Activated CD4-positive, alpha-beta T cell treated with anti-CD3 and anti-CD28 coated beads, Interleukin-2, amount 10 ng/mL, durations not matched to agents 7 days and 5 days (primary cell): ENCODE data around the gene HLCS. TPM values are rescaled to one million over a fixed set of nuclear protein-coding genes. Genes with fewer than 3 reads are reported as not detected.

Experiments
- CTCF ChIA-PET: fragments of 350-600 bp; sonication (Branson Sonifier 250); formaldehyde crosslinking; loops from one replicate; lab custom pipeline; 2021; ENCODE audit warnings: antibody characterized with exemption; lab: Charles Lee
- POLR2A ChIA-PET: fragments of 350-600 bp; sonication (Branson Sonifier 250); formaldehyde crosslinking; loops from one replicate; lab custom pipeline; 2021; ENCODE audit warnings: antibody characterized with exemption; lab: Charles Lee
- DNase-seq: peaks from one replicate; pipeline ENCODE4 v3.0.0-alpha.2; 2020
- H3K27ac Mint-ChIP-seq: one replicate; pipeline ENCODE4 v1.8.0; 2021; ENCODE audit warnings: mild to moderate bottlenecking, moderate library complexity, mixed read lengths
- H3K27me3 Mint-ChIP-seq: one replicate; pipeline ENCODE4 v1.8.0; 2021; ENCODE audit warnings: mixed read lengths
- H3K36me3 Mint-ChIP-seq: one replicate; pipeline ENCODE4 v1.8.0; 2021; ENCODE audit warnings: low read depth, mixed read lengths
- H3K4me1 Mint-ChIP-seq: one replicate; pipeline ENCODE4 v1.8.0; 2021; ENCODE audit warnings: mixed read lengths
- H3K4me3 Mint-ChIP-seq: one replicate; pipeline ENCODE4 v1.8.0; 2021; ENCODE audit warnings: mild to moderate bottlenecking, moderate library complexity, mixed read lengths
- H3K9me3 Mint-ChIP-seq: one replicate; pipeline ENCODE4 v1.8.0; 2021; ENCODE audit warnings: mixed read lengths
- total RNA-seq, 2 experiments: library from RNA; stranded (reverse); gene quantifications; one replicate each; pipeline ENCODE4 v1.2.3, GENCODE V29; 2021

The HLCS gene
- total RNA-seq, 2 experiments from 2014 or later = 15.8 to 15.9 TPM

GRCh38 chr21:36708286-36709029 lies 258.0 kb downstream of the HLCS start:
- no peak overlapping the region for H3K27ac Mint-ChIP-seq
- ChIA-PET CTCF (interaction anchor here (0.8 kb wide), 1 partner anchor 16 kb away, joined by 3 read pairs; no protein-coding TSS in a partner anchor), POLR2A (no interaction called here)
- no peaks in the 10 kb centered on the region for H3K9me3 Mint-ChIP-seq
- H3K4me1 Mint-ChIP-seq = peaks cover 19% of the 10 kb centered on the region
- H3K36me3 Mint-ChIP-seq = peaks cover 3% of the 10 kb centered on the region
- DNase-seq = no peak
- peaks cover 85% of the 10 kb centered on the region for H3K27me3 Mint-ChIP-seq
- no peak overlapping the region for H3K4me3 Mint-ChIP-seq

DNA sequence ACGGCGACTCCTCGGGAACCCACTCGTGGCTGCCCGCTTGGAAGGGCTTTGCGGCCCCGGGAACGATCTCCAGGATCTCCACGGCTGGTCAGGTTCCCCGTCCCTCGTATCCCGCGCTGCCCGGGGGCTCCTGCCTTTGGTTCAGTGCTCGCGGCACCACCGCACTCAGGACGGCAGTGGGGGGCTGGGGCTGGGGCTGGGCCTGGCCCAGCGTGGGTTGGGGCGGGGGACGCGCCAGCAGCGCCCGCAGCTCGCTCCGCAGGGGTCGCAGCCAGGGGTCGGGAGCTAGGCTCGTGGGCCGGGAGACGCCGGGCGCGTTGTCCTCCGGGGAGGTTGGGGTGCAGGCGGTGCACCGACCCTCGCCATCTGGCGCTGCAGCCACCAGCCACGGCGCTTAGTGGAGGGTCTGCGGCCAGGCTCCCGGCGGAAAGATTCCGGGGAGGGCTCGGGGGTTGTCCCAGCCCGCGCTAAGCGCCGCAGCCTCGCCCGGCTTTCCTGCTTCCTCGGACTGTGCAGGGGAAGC lies 258.6 kb downstream of the HLCS start:
- peaks cover 19% of the 10 kb centered on the region for H3K4me1 Mint-ChIP-seq
- DNase-seq = no peak
- peaks cover 85% of the 10 kb centered on the region for H3K27me3 Mint-ChIP-seq
- peaks cover 3% of the 10 kb centered on the region for H3K36me3 Mint-ChIP-seq
- H3K9me3 Mint-ChIP-seq = no peaks in the 10 kb centered on the region
- CTCF ChIA-PET = interaction anchor here (0.7 to 0.8 kb wide), 2 partner anchors 16 to 40 kb away, joined by 3 read pairs; no protein-coding TSS in a partner anchor
- H3K4me3 Mint-ChIP-seq = no peak overlapping the region
- no peak overlapping the region for H3K27ac Mint-ChIP-seq
- POLR2A ChIA-PET = no interaction called here

- Mint-ChIP-seq H3K4me3 (peak overlapping the region; percentile 25), H3K36me3 (peaks cover 3% of the 10 kb centered on the region), H3K4me1 (peaks cover 19% of the 10 kb centered on the region), H3K9me3 (no peaks in the 10 kb centered on the region), H3K27me3 (peaks cover 85% of the 10 kb centered on the region), H3K27ac (peak overlapping the region; percentile 31)
- ChIA-PET CTCF (interaction anchor here (0.7 kb wide), 1 partner anchor 40 kb away, joined by 3 read pairs; no protein-coding TSS in a partner anchor), POLR2A (no interaction called here)
- no peak for DNase-seq
These were observed 259.3 kb downstream of the HLCS start for GRCh38 chr21:36706951-36707762.

GRCh38 chr21:36706482-36706852 lies 260.0 kb downstream of the HLCS start:
- DNase-seq = no peak
- H3K4me1 Mint-ChIP-seq = peaks cover 23% of the 10 kb centered on the region
- no peak overlapping the region for H3K4me3 Mint-ChIP-seq
- peaks cover 3% of the 10 kb centered on the region for H3K36me3 Mint-ChIP-seq
- ChIA-PET POLR2A (no interaction called here), CTCF (interaction anchor here (0.7 kb wide), 1 partner anchor 15 kb away, joined by 3 read pairs; no protein-coding TSS in a partner anchor)
- no peak overlapping the region for H3K27ac Mint-ChIP-seq
- H3K27me3 Mint-ChIP-seq = peaks cover 87% of the 10 kb centered on the region
- no peaks in the 10 kb centered on the region for H3K9me3 Mint-ChIP-seq

- DNase-seq = no peak
- peaks cover 3% of the 10 kb centered on the region for H3K36me3 Mint-ChIP-seq
- POLR2A ChIA-PET = no interaction called here
- H3K27me3 Mint-ChIP-seq = peaks cover 85% of the 10 kb centered on the region
- no peak overlapping the region for H3K27ac Mint-ChIP-seq
- no peak overlapping the region for H3K4me3 Mint-ChIP-seq
- CTCF ChIA-PET = interaction anchor here (0.7 kb wide), 1 partner anchor 14 kb away, joined by 3 read pairs; no protein-coding TSS in a partner anchor
- peaks cover 24% of the 10 kb centered on the region for H3K4me1 Mint-ChIP-seq
- no peaks in the 10 kb centered on the region for H3K9me3 Mint-ChIP-seq
These were observed 260.6 kb downstream of the HLCS start for GRCh38 chr21:36705679-36706481.

DNA sequence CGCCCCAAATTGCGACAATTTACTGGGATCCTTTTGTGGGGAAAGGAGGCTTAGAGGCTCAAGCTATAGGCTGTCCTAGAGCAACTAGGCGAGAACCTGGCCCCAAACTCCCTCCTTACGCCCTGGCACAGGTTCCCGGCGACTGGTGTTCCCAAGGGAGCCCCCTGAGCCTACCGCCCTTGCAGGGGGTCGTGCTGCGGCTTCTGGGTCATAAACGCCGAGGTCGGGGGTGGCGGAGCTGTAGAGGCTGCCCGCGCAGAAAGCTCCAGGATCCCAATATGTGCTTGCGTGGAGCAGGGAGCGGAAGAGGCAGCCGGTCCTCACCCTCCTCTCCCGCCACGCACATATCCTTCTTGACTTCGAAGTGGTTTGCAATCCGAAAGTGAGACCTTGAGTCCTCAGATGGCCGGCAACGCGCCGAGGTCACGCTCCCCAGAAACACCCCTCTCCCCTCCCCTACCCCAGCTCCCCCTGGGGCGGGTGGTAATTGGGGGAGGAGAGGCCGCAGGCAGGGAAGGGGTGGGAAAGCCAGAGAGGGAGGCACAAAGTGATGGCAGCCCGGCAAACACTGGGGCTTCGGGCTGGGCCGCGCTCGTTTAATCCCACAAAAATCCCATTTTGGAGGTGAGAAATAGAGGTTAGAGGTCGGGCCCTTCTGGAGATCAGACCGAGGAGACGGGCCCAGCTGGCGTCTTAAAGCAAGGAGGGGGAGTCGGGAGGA lies 261.4 kb downstream of the HLCS start:
- peaks cover 85% of the 10 kb centered on the region for H3K27me3 Mint-ChIP-seq
- peaks cover 4% of the 10 kb centered on the region for H3K36me3 Mint-ChIP-seq
- no peaks in the 10 kb centered on the region for H3K9me3 Mint-ChIP-seq
- no peak for DNase-seq
- H3K4me3 Mint-ChIP-seq = no peak overlapping the region
- H3K27ac Mint-ChIP-seq = peak overlapping the region; percentile 5
- POLR2A ChIA-PET = no interaction called here
- H3K4me1 Mint-ChIP-seq = peaks cover 30% of the 10 kb centered on the region
- CTCF ChIA-PET = no interaction called here

DNA sequence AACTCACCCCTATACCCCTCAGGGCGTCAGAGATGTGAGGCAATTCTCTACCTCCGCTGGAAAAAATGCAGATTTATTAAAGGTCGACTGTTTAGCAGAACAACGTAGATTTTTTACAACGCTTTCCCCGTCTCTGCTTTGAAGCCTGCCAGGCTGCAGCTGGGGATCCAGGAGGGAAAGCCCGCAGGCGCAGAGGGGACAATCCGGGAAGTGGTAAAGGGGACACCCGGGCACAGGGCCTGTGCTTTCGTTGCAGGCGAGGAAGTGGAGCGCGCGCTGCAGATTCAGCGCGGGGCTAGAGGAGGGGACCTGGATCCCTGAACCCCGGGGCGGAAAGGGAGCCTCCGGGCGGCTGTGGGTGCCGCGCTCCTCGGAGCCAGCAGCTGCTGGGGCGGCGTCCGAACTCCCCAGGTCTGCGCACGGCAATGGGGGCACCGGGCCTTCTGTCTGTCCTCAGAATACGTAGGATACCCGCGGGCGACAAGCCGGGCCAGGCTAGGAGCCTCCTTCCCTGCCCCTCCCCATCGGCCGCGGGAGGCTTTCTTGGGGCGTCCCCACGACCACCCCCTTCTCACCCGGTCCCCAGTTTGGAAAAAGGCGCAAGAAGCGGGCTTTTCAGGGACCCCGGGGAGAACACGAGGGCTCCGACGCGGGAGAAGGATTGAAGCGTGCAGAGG lies 262.1 kb downstream of the HLCS start:
- Mint-ChIP-seq H3K4me1 (peaks cover 30% of the 10 kb centered on the region), H3K4me3 (no peak overlapping the region), H3K9me3 (no peaks in the 10 kb centered on the region), H3K27me3 (peaks cover 80% of the 10 kb centered on the region), H3K36me3 (peaks cover 5% of the 10 kb centered on the region), H3K27ac (no peak overlapping the region)
- ChIA-PET POLR2A (no interaction called here), CTCF (no interaction called here)
- DNase-seq = no peak

DNA sequence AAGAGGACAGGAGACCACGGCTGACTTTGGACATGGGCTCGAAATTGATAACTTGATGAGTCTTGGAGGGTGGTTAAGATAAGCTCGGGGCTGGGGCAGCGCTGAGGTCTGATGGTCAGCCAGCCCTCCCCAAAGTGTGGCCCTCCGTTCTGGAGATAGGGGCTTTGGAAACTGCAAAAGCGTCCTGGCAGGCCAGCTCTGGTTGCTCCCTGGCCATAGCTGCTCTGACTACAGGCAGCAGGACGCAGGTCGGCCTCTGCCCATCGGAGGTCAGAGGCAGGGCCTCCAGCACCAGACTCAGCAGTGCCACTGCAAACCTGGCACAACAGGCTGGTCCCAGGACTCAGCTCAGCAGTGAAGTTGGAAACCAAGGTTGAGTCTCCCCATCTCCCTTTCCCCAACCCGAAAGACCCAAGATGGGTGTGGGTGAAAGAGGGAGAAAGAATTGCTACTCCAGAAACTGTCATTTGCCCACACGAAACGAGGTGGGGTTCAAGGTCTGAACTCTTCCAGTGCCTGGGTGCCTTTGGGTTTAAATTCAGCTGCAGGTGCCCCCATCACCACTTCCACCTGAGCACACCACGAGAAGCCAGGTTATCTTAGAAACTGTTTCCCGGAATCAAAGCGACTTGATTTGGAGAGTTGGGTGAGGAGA lies 262.7 kb downstream of the HLCS start:
- CTCF ChIA-PET = no interaction called here

DNA sequence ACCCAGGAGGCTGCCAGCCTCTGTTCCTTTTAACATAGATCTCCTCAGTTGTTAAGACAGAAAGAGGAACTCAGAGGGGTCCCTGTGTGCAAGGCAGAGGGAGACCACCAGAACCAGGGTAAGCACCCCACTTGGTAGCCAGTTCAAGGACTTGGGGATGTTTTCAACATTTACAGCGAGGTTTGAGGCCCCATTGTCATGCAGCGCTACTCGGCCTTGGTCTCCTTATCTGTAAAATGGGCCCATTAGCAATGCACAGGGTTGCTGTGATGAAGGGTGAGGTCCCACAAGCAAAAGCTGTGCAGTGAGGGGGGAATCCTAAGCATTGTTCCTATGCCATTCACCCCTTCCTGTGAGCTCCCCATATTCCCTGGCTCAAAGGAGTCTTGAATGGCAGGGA lies 263.3 kb downstream of the HLCS start:
- Mint-ChIP-seq H3K36me3 (peaks cover 2% of the 10 kb centered on the region), H3K4me1 (peaks cover 25% of the 10 kb centered on the region), H3K9me3 (no peaks in the 10 kb centered on the region), H3K4me3 (no peak overlapping the region), H3K27me3 (peaks cover 73% of the 10 kb centered on the region), H3K27ac (no peak overlapping the region)
- DNase-seq = no peak
- ChIA-PET POLR2A (no interaction called here), CTCF (interaction anchor here (1.8 kb wide), 1 partner anchor 8 kb away, joined by 5 read pairs; no protein-coding TSS in a partner anchor)

More for the DNA sequence above, 262.7 kb downstream of the HLCS start:
- Mint-ChIP-seq H3K4me3 (no peak overlapping the region), H3K27ac (no peak overlapping the region), H3K4me1 (peaks cover 29% of the 10 kb centered on the region), H3K27me3 (peaks cover 78% of the 10 kb centered on the region), H3K9me3 (no peaks in the 10 kb centered on the region), H3K36me3 (peaks cover 5% of the 10 kb centered on the region)
- POLR2A ChIA-PET = no interaction called here
- DNase-seq = no peak

GRCh38 chr21:36702622-36702968 lies 263.9 kb downstream of the HLCS start:
- H3K4me3 Mint-ChIP-seq = no peak overlapping the region
- no peaks in the 10 kb centered on the region for H3K9me3 Mint-ChIP-seq
- no peak overlapping the region for H3K27ac Mint-ChIP-seq
- peaks cover 25% of the 10 kb centered on the region for H3K4me1 Mint-ChIP-seq
- CTCF ChIA-PET = interaction anchor here (1.8 kb wide), 1 partner anchor 8 kb away, joined by 5 read pairs; no protein-coding TSS in a partner anchor
- no peak for DNase-seq
- H3K36me3 Mint-ChIP-seq = peaks cover 2% of the 10 kb centered on the region
- POLR2A ChIA-PET = no interaction called here
- peaks cover 75% of the 10 kb centered on the region for H3K27me3 Mint-ChIP-seq
